ENCODE measurements around the gene TEAD1. TPM values are rescaled to one million over a fixed set of nuclear protein-coding genes. Genes with fewer than 3 reads are reported as not detected.
A peak's percentile ranks its signal among the peaks of the same experiment; 100 is the strongest.

The TEAD1 gene
- total and polyA plus RNA-seq, 2 experiments from 2014 or later, result 24.5 to 103 TPM

- Mint-ChIP-seq H3K27ac (peak overlapping the region; percentile 89), H3K4me1 (peaks cover 59% of the 10 kb centered on the region), H3K4me3 (peak overlapping the region; percentile 24; the same call in 1 of the 3 replicates), H3K36me3 (ENCODE audit: low read depth) (no peaks in the 10 kb centered on the region; the same call in 2 of the 3 replicates), H3K9me3 (no peaks in the 10 kb centered on the region), H3K27me3 (ENCODE audit: insufficient read depth, low read depth, poor library complexity) (peaks cover 5% of the 10 kb centered on the region)
- Histone ChIP-seq H3K79me2 (replicated peaks; ENCODE audit: insufficient read depth) (peaks cover 97% of the 10 kb centered on the region), H3F3A (replicated peaks; ENCODE audit: low read depth) (no peaks in the 10 kb centered on the region), H3K4me3 (no peak overlapping the region), H3K36me3 (ENCODE audit: insufficient read depth) (no peaks in the 10 kb centered on the region), H3K9me2 (ENCODE audit: insufficient read depth) (no peaks in the 10 kb centered on the region), H3K27me3 (ENCODE audit: insufficient read depth) (no peaks in the 10 kb centered on the region), H3K4me2 (peak overlapping the region; percentile 58), H3K4me1 (ENCODE audit: insufficient read depth) (peaks cover 61% of the 10 kb centered on the region), H2AFZ (no peak overlapping the region), H3K27ac (ENCODE audit: low read depth) (peak overlapping the region; percentile 50), H4K20me1 (replicated peaks; ENCODE audit: insufficient read depth) (peaks cover 2% of the 10 kb centered on the region; the same call in 1 of the 2 replicates)
- TF ChIP-seq, protein P1, sequence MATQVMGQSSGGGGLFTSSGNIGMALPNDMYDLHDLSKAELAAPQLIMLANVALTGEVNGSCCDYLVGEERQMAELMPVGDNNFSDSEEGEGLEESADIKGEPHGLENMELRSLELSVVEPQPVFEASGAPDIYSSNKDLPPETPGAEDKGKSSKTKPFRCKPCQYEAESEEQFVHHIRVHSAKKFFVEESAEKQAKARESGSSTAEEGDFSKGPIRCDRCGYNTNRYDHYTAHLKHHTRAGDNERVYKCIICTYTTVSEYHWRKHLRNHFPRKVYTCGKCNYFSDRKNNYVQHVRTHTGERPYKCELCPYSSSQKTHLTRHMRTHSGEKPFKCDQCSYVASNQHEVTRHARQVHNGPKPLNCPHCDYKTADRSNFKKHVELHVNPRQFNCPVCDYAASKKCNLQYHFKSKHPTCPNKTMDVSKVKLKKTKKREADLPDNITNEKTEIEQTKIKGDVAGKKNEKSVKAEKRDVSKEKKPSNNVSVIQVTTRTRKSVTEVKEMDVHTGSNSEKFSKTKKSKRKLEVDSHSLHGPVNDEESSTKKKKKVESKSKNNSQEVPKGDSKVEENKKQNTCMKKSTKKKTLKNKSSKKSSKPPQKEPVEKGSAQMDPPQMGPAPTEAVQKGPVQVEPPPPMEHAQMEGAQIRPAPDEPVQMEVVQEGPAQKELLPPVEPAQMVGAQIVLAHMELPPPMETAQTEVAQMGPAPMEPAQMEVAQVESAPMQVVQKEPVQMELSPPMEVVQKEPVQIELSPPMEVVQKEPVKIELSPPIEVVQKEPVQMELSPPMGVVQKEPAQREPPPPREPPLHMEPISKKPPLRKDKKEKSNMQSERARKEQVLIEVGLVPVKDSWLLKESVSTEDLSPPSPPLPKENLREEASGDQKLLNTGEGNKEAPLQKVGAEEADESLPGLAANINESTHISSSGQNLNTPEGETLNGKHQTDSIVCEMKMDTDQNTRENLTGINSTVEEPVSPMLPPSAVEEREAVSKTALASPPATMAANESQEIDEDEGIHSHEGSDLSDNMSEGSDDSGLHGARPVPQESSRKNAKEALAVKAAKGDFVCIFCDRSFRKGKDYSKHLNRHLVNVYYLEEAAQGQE (IDR thresholded peaks at IDR 0.05; ENCODE audit: unreplicated experiment), result no peak
- TF ChIP-seq STAT1 (IDR thresholded peaks at IDR 0.05; ENCODE audit: unreplicated experiment) (no peak), JUNB (IDR thresholded peaks at IDR 0.05; ENCODE audit: unreplicated experiment) (no peak), CREB1 (CRISPR knock-in tag; IDR thresholded peaks at IDR 0.05; ENCODE audit: low read depth) (no peak), ZNF331 (CRISPR knock-in tag; IDR thresholded peaks at IDR 0.05; ENCODE audit: low read depth) (no peak), CTCF (conservative IDR thresholded peaks at IDR 0.05; ENCODE audit: low read depth in 2 of 2) (no peak), EZH2 (IDR thresholded peaks at IDR 0.05; ENCODE audit: low read depth, unreplicated experiment) (no peak), EZH2phosphoT487 (IDR thresholded peaks at IDR 0.05; ENCODE audit: unreplicated experiment) (no peak), ZNF114 (CRISPR knock-in tag; IDR thresholded peaks at IDR 0.05) (no peak), NANOG (IDR thresholded peaks at IDR 0.05; ENCODE audit: borderline replicate concordance) (no peak), POLR2AphosphoS5 (IDR thresholded peaks at IDR 0.05; ENCODE audit: low read depth) (no peak), ZNF462 (CRISPR knock-in tag; IDR thresholded peaks at IDR 0.05) (no peak)
- TF ChIP-seq, protein P2, sequence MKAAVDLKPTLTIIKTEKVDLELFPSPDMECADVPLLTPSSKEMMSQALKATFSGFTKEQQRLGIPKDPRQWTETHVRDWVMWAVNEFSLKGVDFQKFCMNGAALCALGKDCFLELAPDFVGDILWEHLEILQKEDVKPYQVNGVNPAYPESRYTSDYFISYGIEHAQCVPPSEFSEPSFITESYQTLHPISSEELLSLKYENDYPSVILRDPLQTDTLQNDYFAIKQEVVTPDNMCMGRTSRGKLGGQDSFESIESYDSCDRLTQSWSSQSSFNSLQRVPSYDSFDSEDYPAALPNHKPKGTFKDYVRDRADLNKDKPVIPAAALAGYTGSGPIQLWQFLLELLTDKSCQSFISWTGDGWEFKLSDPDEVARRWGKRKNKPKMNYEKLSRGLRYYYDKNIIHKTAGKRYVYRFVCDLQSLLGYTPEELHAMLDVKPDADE (IDR thresholded peaks at IDR 0.05), result no peak
- ATAC-seq (peak; percentile 75), DNase-seq (ENCODE audit: low spot score) (peak; percentile 59)
Measured at GRCh38 chr11:12845739-12846358, 171.6 kb downstream of the TEAD1 start.
